Endothelial cell of hepatic sinusoid (primary cell): ENCODE measurements around the gene METTL6.
"Not testable (repeated sequence)": the region's sequence is repeated elsewhere in the genome, so short reads cannot be mapped to it uniquely, and the experiment has no call there.

Experiments used
- in situ Hi-C: cut with HindIII; loops from 2 replicates; pipeline ENCODE4 v1.10.0; 2017; ENCODE audit warnings: low sequenced_read_pairs

METTL6 gene

DNA sequence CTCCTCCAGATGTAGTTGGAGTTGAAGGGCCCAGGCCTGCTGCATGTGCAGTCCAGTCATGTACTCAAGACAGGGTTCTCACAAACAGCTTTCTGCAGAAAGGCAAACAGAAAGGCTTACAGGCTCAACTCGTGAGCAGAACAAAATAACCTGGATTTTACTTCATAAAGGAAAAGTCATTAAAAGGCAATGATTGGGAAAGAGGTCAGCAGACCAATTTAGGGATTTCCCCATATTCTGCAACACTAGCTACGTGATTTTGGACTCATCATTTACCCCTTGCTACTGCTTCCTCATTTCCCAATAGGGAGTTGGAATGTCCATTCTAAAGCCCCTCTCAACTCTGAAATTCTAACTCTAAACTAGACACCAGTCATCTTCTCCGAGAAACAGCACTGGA is 18.1 kb downstream of the METTL6 start:
- in situ Hi-C loops: loop anchor here (5.0 kb wide), 1 partner anchor 58 kb away; no protein-coding TSS in a partner anchor

GRCh38 chr3:15405448-15406050 is 21.8 kb downstream of the METTL6 start:
- in situ Hi-C loops: loop anchor here (5.0 kb wide), 1 partner anchor 62 kb away; no protein-coding TSS in a partner anchor

DNA sequence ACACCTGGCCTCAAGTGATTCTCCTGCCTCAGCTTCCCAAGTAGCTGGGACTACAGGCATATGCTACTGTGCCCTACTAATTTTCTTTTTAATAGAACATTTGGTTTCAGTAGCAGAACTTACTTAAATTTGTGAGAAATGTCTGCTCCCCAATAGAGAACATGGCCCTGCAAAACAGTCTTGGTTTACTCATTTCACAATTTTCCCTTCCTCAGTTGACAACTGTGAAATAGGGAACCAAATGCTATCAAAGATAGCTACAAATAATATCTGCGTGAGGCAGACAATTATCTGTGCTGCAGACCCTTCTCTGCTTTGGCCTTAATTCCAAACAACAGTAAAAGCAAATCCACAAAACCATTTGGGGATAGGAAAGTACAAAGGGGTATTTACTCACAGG is 22.6 kb downstream of the METTL6 start:
- in situ Hi-C loops: loop anchor here (5.0 kb wide), 1 partner anchor 63 kb away; no protein-coding TSS in a partner anchor

- in situ Hi-C loops: no loop called here
Observed at GRCh38 chr3:15403965-15404364, 23.4 kb downstream of the METTL6 start.

GRCh38 chr3:15403495-15403894 is 23.8 kb downstream of the METTL6 start:
- in situ Hi-C loops: no loop called here

- in situ Hi-C loops: no loop called here
Observed at GRCh38 chr3:15401936-15402335, 25.4 kb downstream of the METTL6 start.

GRCh38 chr3:15399970-15400369 is 27.4 kb downstream of the METTL6 start:
- in situ Hi-C loops: no loop called here

- in situ Hi-C loops: not testable (repeated sequence)
Observed at GRCh38 chr3:15398731-15399133, 28.6 kb downstream of the METTL6 start.

DNA sequence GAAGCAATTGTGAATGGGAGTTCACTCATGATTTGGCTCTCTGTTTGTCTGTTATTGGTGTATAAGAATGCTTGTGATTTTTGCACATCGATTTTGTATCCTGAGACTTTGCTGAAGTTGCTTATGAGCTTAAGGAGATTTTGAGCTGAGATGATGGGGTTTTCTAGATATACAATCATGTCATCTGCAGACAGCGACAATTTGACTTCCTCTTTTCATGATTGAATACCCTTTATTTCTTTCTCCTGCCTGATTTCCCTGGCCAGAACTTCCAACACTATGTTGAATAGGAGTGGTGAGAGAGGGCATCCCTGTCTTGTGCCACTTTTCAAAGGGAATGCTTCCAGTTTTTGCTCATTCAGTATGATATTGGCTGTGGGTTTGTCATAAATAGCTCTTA is 34.1 kb downstream of the METTL6 start:
- in situ Hi-C loops: not testable (repeated sequence)

DNA sequence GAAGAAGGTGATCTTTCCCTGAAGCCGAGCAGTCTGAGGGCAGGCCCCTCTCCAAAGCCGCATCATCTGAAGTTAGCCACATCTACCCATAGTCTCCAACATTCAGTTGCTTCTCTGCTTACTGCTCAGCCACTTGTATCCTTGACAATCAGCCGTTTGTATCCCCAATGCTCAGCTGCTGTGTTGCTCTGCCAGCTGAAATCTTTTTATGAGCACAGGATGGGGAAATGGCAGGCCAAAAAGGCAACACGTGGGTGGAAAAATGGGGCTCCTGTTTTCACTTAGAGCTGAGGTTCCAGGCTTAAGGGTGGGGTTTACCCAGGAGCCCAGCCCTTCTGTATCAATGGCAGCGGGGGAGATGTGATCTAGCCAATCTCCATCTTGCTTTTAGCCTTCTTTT is 36.3 kb downstream of the METTL6 start:
- in situ Hi-C loops: no loop called here

- in situ Hi-C loops: no loop called here
Observed at GRCh38 chr3:15390460-15390859, 36.9 kb downstream of the METTL6 start.

GRCh38 chr3:15388335-15388734 is 39.0 kb downstream of the METTL6 start:
- in situ Hi-C loops: not testable (repeated sequence)

GRCh38 chr3:15387735-15388134 is 39.6 kb downstream of the METTL6 start:
- in situ Hi-C loops: no loop called here

GRCh38 chr3:15387171-15387581 is 40.2 kb downstream of the METTL6 start:
- in situ Hi-C loops: no loop called here

- in situ Hi-C loops: not testable (repeated sequence)
Observed at GRCh38 chr3:15386654-15386955, 40.7 kb downstream of the METTL6 start.

DNA sequence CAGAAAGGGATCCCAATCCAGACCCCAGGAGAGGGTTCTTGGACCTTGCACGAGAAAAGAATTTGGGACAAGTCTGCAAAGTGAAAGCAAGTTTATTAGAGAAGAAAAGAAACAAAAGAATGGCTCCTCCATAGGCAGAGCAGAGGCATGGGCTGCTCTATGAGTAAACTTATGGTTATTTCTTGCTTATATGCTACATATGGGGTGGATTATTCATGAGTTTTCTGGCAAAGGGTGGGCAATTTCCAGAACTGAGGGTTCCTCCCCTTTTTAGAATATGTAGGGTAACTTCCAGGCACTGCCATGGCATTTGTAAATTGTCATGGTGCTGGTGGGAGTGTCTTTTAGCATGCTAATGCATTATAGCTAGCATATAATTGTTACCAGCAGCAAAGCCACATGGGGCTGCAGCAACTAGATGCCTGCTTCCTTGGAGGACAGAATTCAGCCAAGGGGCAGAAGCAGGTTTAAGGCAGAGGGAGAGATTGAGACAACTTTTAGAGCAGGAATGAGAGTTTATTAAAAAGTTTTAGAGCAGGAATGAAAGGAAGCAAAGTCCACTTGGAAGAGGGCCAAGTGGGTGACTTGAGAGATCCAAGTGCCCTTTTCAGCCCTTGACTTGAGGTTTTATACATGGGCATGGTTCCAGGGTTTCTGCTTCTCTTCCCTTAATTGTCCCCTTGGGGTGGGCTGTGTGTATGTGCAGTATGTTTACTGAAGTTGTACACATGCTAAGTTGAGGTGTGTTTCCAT is 41.3 kb downstream of the METTL6 start:
- in situ Hi-C loops: no loop called here

DNA sequence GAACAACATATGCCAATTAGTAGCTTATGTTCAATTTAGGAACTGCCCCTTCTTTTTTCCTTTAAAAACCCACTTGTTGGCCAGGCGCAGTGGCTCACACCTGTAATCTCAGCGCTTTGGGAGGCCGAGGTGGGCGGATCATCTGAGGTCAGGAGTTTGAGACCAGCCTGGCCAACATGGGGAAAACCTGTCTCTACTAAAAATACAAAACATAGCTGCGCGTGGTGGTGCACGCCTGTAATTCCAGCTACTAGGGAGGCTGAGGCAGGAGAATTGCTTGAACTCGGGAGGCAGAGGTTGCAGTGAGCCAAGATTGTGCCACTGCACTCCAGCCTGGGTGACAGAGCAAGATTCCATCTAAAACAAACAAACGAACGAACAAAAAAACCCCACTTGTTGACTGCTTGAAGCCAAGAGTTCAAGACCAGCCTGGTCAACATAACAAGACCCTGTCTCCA is 42.1 kb downstream of the METTL6 start:
- in situ Hi-C loops: not testable (repeated sequence)

DNA sequence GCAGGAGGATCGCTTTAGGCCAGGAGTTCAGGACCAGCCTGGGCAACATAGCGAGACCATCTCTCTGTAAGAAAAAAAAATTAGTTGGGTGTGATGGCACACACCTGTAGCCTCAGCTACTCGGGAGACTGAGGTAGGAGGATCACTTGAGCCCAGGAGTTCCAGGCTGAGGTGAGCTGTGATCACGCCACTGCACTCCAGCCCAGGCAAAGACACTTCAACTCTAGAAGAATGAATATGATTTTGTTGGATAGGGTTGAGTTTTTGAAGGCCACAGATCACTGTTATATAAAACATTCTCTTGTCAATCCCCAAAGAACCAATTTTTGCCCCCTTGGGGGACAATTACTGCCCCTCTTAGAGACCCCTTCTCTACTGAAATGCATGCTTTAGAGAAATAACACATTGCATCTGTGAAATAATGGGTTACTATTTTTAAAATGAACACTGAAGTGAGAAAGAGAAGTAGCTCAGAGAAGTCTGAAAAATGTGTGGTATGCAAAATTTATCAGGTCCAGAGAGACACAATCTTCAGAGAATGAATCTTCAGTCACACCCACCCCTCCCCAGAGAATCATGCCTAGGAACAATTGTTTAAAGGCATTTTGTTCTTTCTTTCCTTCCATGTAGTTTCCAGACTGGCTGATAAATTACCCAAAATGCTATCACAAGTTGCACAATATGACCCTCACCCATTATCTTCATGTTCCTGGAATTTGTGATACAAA is 42.7 kb downstream of the METTL6 start:
- in situ Hi-C loops: no loop called here

- in situ Hi-C loops: no loop called here
Observed at GRCh38 chr3:15382405-15382923, 44.9 kb downstream of the METTL6 start.

GRCh38 chr3:15380980-15381890 is 46.1 kb downstream of the METTL6 start:
- in situ Hi-C loops: no loop called here
